GM12864 (cell line): ENCODE results near the gene RAB3IL1.

ENCODE experiments used
- DNase-seq: peaks from one replicate; pipeline ENCODE4 v3.0.0-alpha.2; 2011; ENCODE audit warnings: low read depth
- H3K4me3 ChIP-seq: 2 replicates; pipeline ENCODE4 v1.5.1; 2011; ENCODE audit warnings: mild to moderate bottlenecking, low read depth, low read length, control low read depth
- TF ChIP-seq, protein P1 (sequence below): IDR thresholded peaks from 2 replicates; pipeline ENCODE4 v1.5.1; 2011; ENCODE audit warnings: low read depth, mild to moderate bottlenecking, moderate library complexity, low read length, control low read depth, inconsistent platforms; ENCODE audit errors: missing control alignments

RAB3IL1 gene

DNA sequence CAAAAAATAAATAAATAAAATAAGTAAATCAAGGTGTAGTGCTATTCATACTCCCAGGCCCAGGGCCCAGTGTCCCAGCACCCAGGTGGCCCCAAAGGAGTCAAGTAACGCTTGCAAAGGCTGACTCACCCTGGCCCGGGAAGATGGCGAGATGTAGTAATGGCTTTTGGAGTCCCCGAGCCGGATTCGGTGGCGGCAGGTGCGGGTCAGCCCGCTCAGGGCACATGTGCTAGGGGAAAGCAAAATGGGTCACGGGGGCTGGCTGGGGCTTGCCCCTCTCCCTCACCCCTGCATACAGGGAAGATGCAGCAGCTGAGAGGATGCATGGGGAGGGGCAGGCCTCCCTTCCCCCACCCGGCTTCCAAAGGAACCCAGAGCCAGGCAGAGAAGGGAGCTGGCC is 15.1 kb downstream of the RAB3IL1 start:
- no peak for DNase-seq
- TF ChIP-seq, protein P1, sequence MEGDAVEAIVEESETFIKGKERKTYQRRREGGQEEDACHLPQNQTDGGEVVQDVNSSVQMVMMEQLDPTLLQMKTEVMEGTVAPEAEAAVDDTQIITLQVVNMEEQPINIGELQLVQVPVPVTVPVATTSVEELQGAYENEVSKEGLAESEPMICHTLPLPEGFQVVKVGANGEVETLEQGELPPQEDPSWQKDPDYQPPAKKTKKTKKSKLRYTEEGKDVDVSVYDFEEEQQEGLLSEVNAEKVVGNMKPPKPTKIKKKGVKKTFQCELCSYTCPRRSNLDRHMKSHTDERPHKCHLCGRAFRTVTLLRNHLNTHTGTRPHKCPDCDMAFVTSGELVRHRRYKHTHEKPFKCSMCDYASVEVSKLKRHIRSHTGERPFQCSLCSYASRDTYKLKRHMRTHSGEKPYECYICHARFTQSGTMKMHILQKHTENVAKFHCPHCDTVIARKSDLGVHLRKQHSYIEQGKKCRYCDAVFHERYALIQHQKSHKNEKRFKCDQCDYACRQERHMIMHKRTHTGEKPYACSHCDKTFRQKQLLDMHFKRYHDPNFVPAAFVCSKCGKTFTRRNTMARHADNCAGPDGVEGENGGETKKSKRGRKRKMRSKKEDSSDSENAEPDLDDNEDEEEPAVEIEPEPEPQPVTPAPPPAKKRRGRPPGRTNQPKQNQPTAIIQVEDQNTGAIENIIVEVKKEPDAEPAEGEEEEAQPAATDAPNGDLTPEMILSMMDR = no peak
- no peak overlapping the region for H3K4me3 ChIP-seq

DNA sequence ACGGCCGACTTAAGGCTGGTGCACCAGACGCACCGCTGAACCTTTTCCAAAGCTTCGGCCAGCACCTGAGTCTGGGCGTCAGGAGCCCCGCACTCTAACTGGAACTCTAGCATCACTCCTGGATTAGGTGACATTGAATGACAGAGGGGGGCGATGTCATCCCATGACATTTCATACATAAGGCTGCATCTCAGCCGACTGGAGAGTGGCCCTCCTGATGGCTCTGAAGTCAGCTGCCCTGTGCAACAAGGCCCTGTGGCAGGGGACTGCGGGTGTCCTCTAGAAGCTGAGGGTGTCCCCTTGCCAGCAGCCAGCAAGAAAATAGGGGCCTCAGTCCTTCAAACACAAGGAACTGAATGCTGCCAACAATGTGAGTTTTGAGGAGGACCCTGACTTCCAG is 16.0 kb downstream of the RAB3IL1 start:
- TF ChIP-seq, protein P1 = no peak
- no peak for DNase-seq

DNA sequence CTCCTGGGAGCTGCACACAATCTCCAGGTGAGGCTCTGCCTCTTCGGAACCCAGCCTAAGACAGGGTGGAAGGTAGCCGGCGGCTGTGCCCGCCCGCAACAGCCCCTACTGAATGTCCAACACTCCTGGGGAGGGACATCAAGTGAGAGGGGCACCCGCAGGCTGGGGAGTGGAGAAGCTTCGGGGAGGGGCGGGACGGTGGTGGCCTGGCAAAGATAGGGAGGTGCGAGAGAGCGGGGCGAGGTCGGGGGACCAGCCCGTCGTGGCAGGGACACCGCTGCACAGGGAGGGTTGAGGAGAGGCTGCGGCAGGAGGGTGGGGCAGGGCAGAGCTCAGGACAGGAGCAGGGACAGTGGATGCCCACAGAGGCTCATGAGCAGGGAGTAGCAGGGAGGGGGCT is 17.1 kb downstream of the RAB3IL1 start:
- TF ChIP-seq, protein P1 = no peak
- H3K4me3 ChIP-seq = no peak overlapping the region

More for the DNA sequence above, 16.0 kb downstream of the RAB3IL1 start:
- H3K4me3 ChIP-seq = no peak overlapping the region

DNA sequence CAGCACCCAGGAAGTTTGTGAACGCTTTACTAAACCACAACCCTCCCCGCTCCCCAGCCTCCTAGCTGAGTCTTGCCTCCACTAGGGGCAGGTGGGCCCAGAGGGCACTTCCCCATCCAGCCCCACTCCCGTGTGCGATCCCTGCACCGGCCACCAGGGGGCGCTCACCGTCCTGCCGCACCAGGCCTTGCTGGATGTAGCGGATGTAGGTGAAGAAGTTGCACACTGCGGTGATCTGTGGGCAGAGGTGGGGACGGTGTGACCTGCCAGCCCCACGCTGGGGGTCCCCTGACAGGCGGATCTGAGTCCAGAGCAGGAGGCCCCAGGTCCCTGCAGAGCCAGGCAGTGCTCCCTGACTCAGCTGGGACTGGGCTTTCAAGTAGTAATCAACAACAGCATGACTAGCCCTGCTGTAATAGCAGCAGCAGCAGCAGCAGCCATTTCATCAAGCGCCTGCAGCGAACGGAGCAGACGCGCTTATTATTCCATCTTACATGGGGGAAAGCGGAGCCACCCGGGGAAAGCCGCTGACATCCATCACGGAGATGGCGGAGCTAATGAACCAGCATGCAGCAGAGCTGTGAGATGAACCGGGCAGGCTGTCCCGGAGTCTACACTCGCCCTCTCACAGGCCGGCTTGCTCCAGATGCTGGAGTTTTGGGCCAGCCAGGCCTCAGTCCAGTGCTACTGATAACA is 18.1 kb downstream of the RAB3IL1 start:
- TF ChIP-seq, protein P1 = peak; percentile 100
- H3K4me3 ChIP-seq = no peak overlapping the region
- DNase-seq = peak; percentile 38

More for the DNA sequence above, 17.1 kb downstream of the RAB3IL1 start:
- DNase-seq = no peak

DNA sequence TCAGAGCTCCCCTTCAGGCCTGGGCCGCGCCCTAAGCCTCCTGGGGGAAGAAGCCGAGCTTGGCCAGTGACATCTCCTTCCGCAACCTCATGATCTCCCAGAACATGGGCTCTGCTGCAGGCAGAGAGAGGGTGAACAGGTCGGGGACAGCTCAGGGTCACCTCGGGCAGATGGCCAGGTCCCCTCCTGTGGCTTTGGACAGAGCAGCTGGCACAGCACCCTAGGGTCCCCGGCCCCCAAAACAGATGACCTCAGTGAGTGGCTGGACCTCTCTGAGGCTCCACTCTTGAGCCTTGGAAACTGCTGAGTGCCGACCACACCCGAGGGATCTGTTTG is 19.2 kb downstream of the RAB3IL1 start:
- no peak for DNase-seq
- TF ChIP-seq, protein P1 = no peak
- no peak overlapping the region for H3K4me3 ChIP-seq

DNA sequence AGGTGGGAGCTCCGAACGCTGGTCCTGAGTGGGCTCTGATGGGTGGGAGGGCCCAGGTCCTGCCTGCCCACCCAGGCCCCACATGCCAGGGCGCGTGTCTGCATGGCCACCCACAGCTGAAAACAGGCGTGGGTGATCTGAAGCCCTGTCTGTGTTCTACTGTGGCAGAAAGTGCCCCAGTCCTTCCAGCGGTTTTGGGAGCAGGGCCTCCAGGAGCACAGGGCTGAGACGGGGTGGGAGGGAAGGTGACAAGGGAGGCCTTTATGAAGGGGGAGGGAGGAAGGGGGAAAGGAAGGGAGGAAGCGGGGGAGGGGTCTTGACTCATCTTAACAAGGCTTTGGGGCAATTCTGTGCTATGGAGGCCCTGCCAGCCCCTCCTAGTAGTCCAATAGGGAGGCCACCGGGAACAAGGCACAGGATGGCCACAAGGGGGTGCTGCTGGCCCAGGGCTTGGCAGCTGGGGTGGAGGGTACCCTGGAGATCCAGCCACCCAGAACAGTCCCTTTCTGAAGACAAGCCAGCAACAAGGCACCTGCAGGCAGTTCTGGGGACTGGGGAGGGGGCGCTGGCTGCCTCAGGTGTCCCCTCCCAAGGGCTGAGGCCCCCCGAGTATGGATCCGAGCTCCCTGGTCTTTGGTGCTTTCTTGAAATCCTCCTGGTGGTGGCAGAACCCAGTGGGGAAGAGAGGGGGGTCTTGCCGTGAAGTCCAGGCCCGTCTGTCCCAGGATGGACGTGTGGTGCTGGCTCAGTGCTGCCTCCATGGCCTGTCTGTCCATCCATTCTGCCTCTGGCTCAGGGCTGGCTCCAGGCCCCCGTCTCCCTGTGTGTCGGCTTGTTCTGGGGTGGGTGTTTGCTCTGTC is 19.7 kb downstream of the RAB3IL1 start:
- no peak for DNase-seq
- no peak overlapping the region for H3K4me3 ChIP-seq
- TF ChIP-seq, protein P1 = peak; percentile 92
